ENCODE results near the gene TUBB4A.

TUBB4A gene

DNA sequence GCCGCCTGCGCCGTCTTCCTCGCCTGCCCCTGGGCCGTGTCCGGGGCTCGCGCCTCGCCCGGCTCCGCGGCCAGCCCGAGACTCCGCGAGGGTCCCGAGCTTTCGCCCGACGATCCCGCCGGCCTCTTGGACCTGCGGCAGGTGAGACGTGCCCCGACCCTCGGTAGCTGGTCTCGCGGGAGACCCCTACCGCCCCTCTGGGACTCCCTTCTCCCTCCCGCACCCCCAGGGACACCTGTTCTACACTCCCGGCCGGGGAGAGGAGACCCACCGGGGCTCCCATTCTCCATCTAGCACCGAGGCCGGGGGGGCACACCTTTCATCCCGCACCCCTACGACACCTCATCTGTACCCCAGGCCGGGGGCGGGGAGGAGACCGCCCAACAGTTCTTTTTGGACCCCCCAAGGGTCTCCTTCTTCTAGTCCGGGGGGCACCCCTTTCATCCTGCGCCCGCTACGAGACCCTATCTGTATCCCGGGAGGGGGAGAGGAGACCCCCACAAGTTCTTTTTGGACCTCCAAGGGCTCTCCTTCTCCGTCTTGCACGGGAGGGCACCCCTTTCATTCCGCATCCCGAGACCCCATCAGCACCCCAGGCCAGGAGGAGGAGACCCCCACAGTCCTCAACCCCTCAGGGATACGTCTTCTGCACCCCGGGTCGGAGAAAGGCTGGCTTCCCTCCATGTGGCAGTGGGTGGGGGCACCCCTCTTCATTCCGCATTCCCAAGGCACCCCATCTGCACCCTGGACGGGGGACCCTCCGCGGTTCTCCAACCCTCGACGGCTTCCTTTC, 29.2 kb upstream of the TUBB4A start:
- peak overlapping the region; percentile 19 for H3K4me3 ChIP-seq (ENCODE audit: control insufficient read depth, low read depth, low read length)
- TF ChIP-seq, protein P1, sequence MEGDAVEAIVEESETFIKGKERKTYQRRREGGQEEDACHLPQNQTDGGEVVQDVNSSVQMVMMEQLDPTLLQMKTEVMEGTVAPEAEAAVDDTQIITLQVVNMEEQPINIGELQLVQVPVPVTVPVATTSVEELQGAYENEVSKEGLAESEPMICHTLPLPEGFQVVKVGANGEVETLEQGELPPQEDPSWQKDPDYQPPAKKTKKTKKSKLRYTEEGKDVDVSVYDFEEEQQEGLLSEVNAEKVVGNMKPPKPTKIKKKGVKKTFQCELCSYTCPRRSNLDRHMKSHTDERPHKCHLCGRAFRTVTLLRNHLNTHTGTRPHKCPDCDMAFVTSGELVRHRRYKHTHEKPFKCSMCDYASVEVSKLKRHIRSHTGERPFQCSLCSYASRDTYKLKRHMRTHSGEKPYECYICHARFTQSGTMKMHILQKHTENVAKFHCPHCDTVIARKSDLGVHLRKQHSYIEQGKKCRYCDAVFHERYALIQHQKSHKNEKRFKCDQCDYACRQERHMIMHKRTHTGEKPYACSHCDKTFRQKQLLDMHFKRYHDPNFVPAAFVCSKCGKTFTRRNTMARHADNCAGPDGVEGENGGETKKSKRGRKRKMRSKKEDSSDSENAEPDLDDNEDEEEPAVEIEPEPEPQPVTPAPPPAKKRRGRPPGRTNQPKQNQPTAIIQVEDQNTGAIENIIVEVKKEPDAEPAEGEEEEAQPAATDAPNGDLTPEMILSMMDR (conservative IDR thresholded peaks at IDR 0.05; ENCODE audit: control insufficient read depth, insufficient read depth, low read depth, low read length) = no peak
- DNase-seq (ENCODE audit: low read depth) = no peak

DNA sequence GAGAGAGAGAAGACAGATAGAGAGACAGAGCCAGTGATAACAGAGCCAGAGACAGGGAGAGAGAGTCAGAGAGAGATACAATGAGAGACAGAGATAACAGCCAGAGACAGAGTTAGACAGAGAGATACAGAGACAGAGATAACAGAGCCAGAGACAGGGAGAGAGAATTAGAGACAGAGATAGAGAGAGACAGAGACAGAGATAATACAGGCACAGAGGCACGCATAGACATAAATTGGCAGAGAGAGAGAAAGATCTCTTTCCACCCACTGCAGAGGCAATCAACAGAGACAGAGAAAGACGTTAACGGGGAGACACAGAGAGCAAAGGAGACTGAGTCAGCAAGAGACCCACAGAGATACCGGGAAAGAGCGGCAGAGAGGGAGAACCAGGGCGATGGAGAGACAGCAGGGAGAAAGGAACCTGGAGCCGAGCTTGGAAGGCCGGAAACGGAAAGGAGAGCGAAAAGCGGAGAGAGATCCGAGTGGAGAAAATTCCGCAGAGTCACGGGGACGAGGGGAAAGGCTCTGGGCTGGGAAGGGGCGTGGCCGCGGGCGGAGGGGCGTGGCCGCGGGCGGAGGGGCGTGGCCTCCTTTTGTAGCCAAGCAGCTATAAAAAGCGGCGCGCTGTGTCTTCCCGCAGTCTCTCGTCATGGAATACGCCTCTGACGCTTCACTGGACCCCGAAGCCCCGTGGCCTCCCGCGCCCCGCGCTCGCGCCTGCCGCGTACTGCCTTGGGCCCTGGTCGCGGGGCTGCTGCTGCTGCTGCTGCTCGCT, 28.5 kb upstream of the TUBB4A start, which contains the start of gene TNFSF9:
Gene TNFSF9 (plus strand): TSS at position 641 of the 777 bp plus-strand sequence. CDS start 11 bp downstream, at position 652.
- peak within 1 kb of the TSS; percentile 67 for H3K4me3 ChIP-seq (ENCODE audit: control insufficient read depth, low read depth, low read length)
- DNase-seq (ENCODE audit: low read depth) = peak; percentile 72
- TF ChIP-seq, protein P1 (conservative IDR thresholded peaks at IDR 0.05; ENCODE audit: control insufficient read depth, insufficient read depth, low read depth, low read length) = no peak

DNA sequence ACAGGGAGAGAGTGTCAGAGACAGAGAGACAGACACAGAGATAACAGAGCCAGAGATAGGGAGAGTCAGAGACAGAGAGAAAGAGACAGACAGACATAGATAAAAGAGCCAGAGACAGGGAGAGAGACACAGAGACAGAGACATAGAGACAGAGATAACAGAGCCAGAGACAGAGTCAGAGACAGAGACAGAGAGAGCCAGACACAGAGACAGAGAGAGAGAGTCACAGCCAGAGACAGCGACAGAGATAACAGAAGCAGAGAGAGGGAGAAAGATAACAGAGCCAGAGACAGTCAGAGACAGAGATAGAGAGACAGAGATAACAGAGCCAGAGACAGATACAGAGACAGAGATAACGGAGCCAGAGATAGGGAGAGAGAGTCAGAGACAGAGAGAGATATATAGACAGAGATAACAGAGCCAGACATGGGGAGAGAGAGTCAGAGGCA, 27.9 kb upstream of the TUBB4A start:
- TF ChIP-seq, protein P1 (conservative IDR thresholded peaks at IDR 0.05; ENCODE audit: control insufficient read depth, insufficient read depth, low read depth, low read length) = no peak
- H3K4me3 ChIP-seq (ENCODE audit: control insufficient read depth, low read depth, low read length) = peak overlapping the region; percentile 67
- DNase-seq (ENCODE audit: low read depth) = no peak

DNA sequence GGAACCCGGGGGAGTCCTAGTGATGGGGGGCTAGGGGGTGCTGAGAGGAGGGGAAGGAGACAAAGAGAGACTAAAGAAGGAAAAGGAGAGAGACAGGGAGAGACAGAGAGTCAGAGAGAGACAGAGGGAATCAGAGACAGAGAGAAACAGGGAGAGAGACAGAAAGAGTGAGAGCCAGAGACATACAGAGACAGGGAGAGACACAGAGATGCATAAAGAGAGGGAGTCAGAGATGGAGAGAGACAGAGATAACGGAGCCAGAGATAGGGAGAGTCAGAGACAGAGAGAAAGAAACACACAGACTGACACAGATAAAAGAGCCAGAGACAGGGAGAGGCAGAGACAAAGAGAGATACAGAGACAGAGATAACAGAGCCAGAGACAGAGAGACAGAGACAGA, 27.2 kb upstream of the TUBB4A start:
- no peak for DNase-seq (ENCODE audit: low read depth)
- TF ChIP-seq, protein P1 (conservative IDR thresholded peaks at IDR 0.05; ENCODE audit: control insufficient read depth, insufficient read depth, low read depth, low read length) = no peak

DNA sequence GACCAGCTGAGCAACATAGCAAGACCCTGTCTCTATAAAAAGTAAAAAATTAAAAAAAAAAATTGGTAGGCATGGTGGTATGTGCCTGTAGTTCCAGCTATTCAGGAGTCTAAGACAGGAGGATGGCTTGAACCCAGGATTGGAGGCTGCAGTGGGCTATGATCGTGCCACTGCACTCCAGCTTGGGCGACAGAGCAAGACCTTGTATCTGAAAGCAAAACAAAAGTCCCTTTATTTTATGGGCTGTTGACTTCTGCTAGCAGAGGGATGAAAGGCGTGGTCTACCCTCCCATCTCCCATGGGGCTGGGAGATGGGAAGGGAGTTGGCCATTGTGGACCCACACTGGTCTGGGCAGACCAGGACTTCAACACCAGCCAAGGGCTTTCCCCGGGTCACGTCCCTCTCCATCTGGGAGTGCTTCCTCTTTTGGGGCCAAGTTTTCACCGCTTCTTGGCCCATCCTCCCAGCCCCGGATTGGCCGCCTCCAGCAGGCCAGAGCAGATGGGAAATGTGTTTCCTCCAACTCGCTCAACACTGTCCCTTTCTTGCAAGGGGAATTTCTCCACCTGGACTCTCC, 26.5 kb upstream of the TUBB4A start:
- no peak for DNase-seq (ENCODE audit: low read depth)
- no peak overlapping the region for H3K4me3 ChIP-seq (ENCODE audit: control insufficient read depth, low read depth, low read length)
- TF ChIP-seq, protein P1 (conservative IDR thresholded peaks at IDR 0.05; ENCODE audit: control insufficient read depth, insufficient read depth, low read depth, low read length) = no peak

More for the DNA sequence above, 27.2 kb upstream of the TUBB4A start:
- no peak overlapping the region for H3K4me3 ChIP-seq (ENCODE audit: control insufficient read depth, low read depth, low read length)

DNA sequence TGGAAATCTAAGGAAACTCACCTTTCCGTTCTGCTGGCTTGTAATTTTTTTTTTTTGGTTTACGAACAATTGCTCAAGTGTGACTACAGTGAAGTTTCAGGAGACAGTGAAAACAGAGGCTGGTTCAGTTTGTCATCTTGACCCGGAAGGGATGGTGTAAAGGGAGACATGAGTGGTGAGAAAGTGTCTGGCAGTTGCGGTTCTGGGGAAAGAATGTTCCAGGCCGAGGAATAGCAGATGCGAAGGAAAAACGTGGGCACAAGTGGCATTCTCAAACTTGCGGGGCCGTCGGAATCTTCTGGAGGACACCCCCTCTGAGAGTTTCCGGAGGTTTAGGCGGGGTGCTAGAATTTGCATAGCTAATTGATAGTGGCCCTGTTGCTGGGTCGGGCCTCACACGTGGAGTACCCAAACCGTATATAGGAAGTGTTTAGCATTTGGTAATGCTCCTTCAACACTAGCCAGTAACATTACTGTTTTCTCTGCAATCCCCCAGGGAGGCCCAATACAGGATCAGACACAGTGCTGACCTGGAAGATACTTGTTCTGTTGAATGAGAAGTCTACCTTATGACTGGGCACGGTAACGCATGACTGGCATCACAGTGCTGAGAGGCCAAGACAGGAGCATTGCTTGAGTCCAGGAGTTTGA, 25.9 kb upstream of the TUBB4A start:
- DNase-seq (ENCODE audit: low read depth) = no peak
- H3K4me3 ChIP-seq (ENCODE audit: control insufficient read depth, low read depth, low read length) = no peak overlapping the region
- TF ChIP-seq, protein P1 (conservative IDR thresholded peaks at IDR 0.05; ENCODE audit: control insufficient read depth, insufficient read depth, low read depth, low read length) = no peak
